Stimulated activated CD8-positive, alpha-beta memory T cell treated with anti-CD3 and anti-CD28 coated beads, Interleukin-4, amount 100 ng/mL, for 48 hours (primary cell): ENCODE data around the gene PTPRN2.
A peak's percentile ranks its signal among the peaks of the same experiment; 100 is the strongest.
"Not testable (repeated sequence)": the region's sequence is repeated elsewhere in the genome, so short reads cannot be mapped to it uniquely, and the experiment has no call there.

Source experiments
- DNase-seq: peaks from one replicate; pipeline ENCODE4 v3.0.0-alpha.2; 2020

Gene PTPRN2

GRCh38 chr7:158191671-158192070, 396.0 kb downstream of the PTPRN2 start:
- no peak for DNase-seq

- DNase-seq, result no peak
These were observed 396.9 kb downstream of the PTPRN2 start for GRCh38 chr7:158190756-158191155.

GRCh38 chr7:158188676-158189075, 398.9 kb downstream of the PTPRN2 start:
- no peak for DNase-seq

GRCh38 chr7:158187694-158187994, 400.0 kb downstream of the PTPRN2 start:
- DNase-seq, result no peak

- no peak for DNase-seq
These were observed 400.5 kb downstream of the PTPRN2 start for GRCh38 chr7:158186864-158187693.

- DNase-seq, result no peak
These were observed 401.2 kb downstream of the PTPRN2 start for GRCh38 chr7:158186406-158186805.

GRCh38 chr7:158185653-158186052, 402.0 kb downstream of the PTPRN2 start:
- no peak for DNase-seq

GRCh38 chr7:158183431-158183830, 404.2 kb downstream of the PTPRN2 start:
- no peak for DNase-seq

GRCh38 chr7:158176561-158177173, 411.0 kb downstream of the PTPRN2 start:
- no peak for DNase-seq

- no peak for DNase-seq
These were observed 411.8 kb downstream of the PTPRN2 start for GRCh38 chr7:158175779-158176178.

GRCh38 chr7:158174947-158175346, 412.7 kb downstream of the PTPRN2 start:
- DNase-seq, result no peak

GRCh38 chr7:158167373-158167772, 420.2 kb downstream of the PTPRN2 start:
- no peak for DNase-seq

- DNase-seq, result no peak
These were observed 421.0 kb downstream of the PTPRN2 start for GRCh38 chr7:158166386-158167340.

- DNase-seq, result no peak
These were observed 421.9 kb downstream of the PTPRN2 start for GRCh38 chr7:158165711-158166110.

- no peak for DNase-seq
These were observed 423.2 kb downstream of the PTPRN2 start for GRCh38 chr7:158164101-158165095.

- DNase-seq, result no peak
These were observed 426.4 kb downstream of the PTPRN2 start for GRCh38 chr7:158161194-158161593.

GRCh38 chr7:158160199-158160598, 427.4 kb downstream of the PTPRN2 start:
- no peak for DNase-seq

- DNase-seq, result no peak
These were observed 430.2 kb downstream of the PTPRN2 start for GRCh38 chr7:158157460-158157859.

GRCh38 chr7:158151273-158151672, 436.4 kb downstream of the PTPRN2 start:
- peak; percentile 32 for DNase-seq

- DNase-seq, result no peak
These were observed 437.4 kb downstream of the PTPRN2 start for GRCh38 chr7:158150234-158150633.

GRCh38 chr7:158147431-158147830, 440.2 kb downstream of the PTPRN2 start:
- DNase-seq, result not testable (repeated sequence)

- no peak for DNase-seq
These were observed 442.3 kb downstream of the PTPRN2 start for GRCh38 chr7:158145370-158145769.
